ENCODE data around the gene ANK2. TPM values are rescaled to one million over a fixed set of nuclear protein-coding genes. Genes with fewer than 3 reads are reported as not detected.

The ANK2 gene
- total RNA-seq, 1 donor, result 0.94 TPM

- H3K4me1 ChIP-seq (ENCODE audit: insufficient read depth, low read length), result no peaks in the 10 kb centered on the region
- no peaks in the 10 kb centered on the region for H3K27me3 ChIP-seq (ENCODE audit: insufficient read depth, low read length)
- peaks cover 6% of the 10 kb centered on the region for H3K9me3 ChIP-seq (ENCODE audit: low read depth, low read length)
- H3K4me3 ChIP-seq (ENCODE audit: low read length), result no peak overlapping the region
These were observed 374.2 kb downstream of the ANK2 start for GRCh38 chr4:113423631-113424030.

- Histone ChIP-seq H3K4me1 (ENCODE audit: insufficient read depth, low read length) (no peaks in the 10 kb centered on the region), H3K27me3 (ENCODE audit: insufficient read depth, low read length) (no peaks in the 10 kb centered on the region), H3K9me3 (ENCODE audit: low read depth, low read length) (no peaks in the 10 kb centered on the region), H3K4me3 (ENCODE audit: low read length) (no peak overlapping the region)
These were observed 383.7 kb downstream of the ANK2 start for GRCh38 chr4:113433116-113433515.

Data from mononuclear cell (primary cell).